Sciatic nerve (tissue), 2 donors: ENCODE measurements around the gene NFRKB. TPM values are rescaled to one million over a fixed set of nuclear protein-coding genes. Genes with fewer than 3 reads are reported as not detected.
"Not testable (repeated sequence)": the region's sequence is repeated elsewhere in the genome, so short reads cannot be mapped to it uniquely, and the experiment has no call there.

ENCODE experiments used
- ATAC-seq: fragments of 200-7000 bp; cut with Tn5 transposase; one replicate; pipeline ENCODE4 v1.9.1; 2020; ENCODE audit warnings: mild to moderate bottlenecking, moderate library complexity
- DNase-seq: peaks from one replicate; pipeline ENCODE4 v3.0.0-alpha.2; 2020; ENCODE audit warnings: low spot score
- intact Hi-C: fragments of 100-400 bp; cut with DNase I; formaldehyde crosslinking; loops from one replicate; pipeline ENCODE4 v1.14.2; 2022
- total RNA-seq: library from RNA; stranded (reverse); fragmentation: NEBNext Ultra II Directional; extraction: Animal tissue kit (Norgen Biotek cat#: 25700); gene quantifications from one replicate; pipeline ENCODE4 v1.2.1, GENCODE V29; 2021
- donor health status: DM: no; HTN: no; CAD: no.
- donor health status: DM: no; HTN: no; CAD: no.

Gene NFRKB
- total RNA-seq, 1 donor from 2014 or later, result 27.4 TPM

DNA sequence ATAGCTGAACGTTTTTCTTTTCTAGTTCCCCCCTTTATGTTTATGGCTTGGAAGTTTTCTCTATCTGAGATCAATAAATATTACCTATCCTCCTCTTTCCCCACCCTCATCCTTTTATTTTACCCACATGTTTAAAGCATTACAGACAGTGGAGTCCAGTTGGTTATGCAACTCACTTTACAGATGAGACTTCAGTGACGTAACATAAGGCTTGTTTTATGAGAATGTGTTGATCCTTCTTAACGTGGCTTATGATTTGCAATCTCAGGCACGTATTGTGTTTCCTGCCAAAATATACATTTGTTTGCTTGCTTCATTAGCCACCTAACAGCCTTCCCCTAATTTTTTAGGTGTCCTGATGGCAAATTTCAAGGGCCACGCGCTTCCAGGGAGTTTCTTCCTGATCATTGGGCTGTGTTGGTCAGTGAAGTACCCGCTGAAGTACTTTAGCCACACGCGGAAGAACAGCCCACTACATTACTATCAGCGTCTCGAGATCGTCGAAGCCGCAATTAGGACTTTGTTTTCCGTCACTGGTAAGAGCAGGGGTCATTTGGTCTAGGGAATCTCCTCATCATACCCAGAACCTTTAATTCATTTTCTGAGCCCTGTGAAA is 43.1 kb downstream of the NFRKB start:
- intact Hi-C loops, result no loop called here
- ATAC-seq, result no peak
- DNase-seq, result no peak

DNA sequence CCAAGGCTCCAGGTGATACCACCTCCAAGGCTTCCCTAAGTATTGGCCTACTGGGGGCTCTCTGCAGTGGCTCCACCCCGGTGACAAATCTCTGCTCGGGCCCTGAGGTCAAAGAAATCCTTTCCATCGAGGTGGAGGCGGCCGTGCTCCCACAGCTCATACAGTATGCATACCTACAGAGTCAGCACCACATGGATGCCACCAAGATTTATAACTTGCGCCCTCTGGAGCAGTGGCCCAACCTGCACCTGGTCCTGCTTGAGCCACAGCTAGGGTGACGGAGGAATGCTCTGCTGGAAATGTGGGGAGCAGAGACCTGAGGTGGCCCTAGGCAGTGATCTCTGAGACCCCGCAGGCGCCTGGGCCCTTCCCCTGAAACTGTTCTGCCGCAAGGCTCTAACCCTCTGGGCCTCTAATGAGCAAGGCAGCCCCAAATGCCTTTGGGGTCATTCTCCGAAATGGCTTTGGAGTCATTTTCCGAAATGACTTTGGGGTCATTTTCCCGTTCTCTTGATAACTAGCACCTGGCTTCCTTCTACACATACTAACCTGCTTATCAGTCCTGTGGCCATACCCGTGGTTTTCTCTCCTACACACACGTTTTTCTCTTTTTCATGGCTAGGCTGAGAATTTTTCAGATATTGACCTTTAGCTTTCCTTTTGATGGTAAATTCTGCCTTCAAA is 45.8 kb downstream of the NFRKB start:
- ATAC-seq (no peak), DNase-seq (no peak)
- intact Hi-C loops, result no loop called here

DNA sequence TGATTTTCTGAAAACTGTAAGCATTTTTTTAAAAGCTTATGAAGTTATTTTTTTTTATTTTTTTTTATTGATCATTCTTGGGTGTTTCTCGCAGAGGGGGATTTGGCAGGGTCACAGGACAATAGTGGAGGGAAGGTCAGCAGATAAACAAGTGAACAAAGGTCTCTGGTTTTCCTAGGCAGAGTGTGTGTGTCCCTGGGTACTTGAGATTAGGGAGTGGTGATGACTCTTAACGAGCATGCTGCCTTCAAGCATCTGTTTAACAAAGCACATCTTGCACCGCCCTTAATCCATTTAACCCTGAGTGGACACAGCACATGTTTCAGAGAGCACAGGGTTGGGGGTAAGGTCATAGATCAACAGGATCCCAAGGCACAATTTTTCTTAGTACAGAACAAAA is 48.0 kb downstream of the NFRKB start:
- intact Hi-C loops, DNase-seq, ATAC-seq: not testable (repeated sequence)

DNA sequence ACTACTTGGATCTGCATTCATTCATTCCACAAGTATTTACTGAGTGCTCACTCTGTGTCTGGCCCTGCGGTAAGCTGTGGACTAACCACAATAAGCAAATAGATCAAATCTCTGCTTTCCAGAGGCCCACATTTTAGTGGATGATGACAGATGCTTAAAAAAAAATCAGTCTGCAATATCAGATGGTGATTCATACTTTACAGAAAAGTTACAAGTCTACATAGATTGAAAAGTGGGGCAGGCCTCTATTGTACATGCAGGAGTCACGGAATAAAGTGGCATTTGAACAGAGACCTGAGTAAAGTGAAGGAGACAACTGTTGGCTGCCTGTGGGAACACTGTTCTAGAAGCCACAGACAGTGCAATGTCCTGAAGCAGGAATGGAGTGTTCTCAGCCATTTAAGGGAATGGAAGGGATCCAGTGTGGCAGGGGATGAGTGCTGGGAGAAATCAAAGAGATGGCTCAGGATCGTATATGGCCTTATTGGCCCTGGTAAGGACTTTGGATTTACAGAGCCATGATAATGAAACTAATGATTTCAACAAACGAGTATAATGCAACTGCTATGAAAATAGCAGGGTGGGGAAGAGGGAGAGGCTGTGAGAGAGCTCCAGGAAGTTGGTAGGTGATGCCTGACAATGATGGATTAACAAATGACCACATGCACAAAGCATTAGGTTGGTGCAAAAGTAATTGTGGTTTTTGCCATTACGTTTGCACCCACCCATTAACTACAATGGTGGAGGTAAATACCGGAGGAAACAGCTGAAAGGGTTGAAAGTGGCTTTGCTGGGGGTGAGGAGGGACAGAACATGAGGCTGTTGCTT is 48.7 kb downstream of the NFRKB start:
- DNase-seq (no peak), ATAC-seq (no peak)
- intact Hi-C loops, result no loop called here

Other genes with a start within 250 kb of the NFRKB start
- 0.53 TPM for gene TMEM45B, start 79.7 kb downstream of the NFRKB start, total RNA-seq
- 12.3 TPM for gene PRDM10, start 107.3 kb upstream of the NFRKB start, total RNA-seq
- gene APLP2, start 174.3 kb upstream of the NFRKB start, total RNA-seq, result 222 TPM